GM19468 (cell line): Measurements from ENCODE around the gene MCM10.
"Not testable (repeated sequence)": the region's sequence is repeated elsewhere in the genome, so short reads cannot be mapped to it uniquely, and the experiment has no call there.

Experiments
- ATAC-seq: cut with Tn5 transposase; IDR thresholded peaks from one replicate; pipeline ENCODE4 v1.9.1; 2021; ENCODE audit warnings: mild to moderate bottlenecking, moderate library complexity, moderate number of reproducible peaks; ENCODE audit not compliant: unreplicated experiment; ENCODE audit errors: extremely low read depth

MCM10 gene

DNA sequence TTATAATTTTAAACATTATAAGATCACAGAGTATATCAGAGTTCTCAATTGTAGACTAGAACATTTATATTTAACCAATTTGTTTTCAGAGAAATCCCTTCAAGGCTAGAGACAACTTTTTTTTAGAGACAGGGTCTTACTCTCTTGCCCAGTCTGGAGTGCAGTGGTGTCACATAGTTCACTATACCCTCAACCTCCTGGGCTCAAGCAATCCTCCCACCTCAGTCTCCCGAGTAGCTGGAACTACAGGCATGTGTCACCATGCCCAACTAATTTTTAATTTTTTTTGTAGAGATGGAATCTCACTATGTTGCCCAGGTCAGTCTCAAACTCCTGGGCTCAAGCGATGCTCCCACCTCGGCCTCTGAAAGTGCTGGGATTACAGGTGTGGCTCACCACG is 57.5 kb downstream of the MCM10 start:
- ATAC-seq = no peak

DNA sequence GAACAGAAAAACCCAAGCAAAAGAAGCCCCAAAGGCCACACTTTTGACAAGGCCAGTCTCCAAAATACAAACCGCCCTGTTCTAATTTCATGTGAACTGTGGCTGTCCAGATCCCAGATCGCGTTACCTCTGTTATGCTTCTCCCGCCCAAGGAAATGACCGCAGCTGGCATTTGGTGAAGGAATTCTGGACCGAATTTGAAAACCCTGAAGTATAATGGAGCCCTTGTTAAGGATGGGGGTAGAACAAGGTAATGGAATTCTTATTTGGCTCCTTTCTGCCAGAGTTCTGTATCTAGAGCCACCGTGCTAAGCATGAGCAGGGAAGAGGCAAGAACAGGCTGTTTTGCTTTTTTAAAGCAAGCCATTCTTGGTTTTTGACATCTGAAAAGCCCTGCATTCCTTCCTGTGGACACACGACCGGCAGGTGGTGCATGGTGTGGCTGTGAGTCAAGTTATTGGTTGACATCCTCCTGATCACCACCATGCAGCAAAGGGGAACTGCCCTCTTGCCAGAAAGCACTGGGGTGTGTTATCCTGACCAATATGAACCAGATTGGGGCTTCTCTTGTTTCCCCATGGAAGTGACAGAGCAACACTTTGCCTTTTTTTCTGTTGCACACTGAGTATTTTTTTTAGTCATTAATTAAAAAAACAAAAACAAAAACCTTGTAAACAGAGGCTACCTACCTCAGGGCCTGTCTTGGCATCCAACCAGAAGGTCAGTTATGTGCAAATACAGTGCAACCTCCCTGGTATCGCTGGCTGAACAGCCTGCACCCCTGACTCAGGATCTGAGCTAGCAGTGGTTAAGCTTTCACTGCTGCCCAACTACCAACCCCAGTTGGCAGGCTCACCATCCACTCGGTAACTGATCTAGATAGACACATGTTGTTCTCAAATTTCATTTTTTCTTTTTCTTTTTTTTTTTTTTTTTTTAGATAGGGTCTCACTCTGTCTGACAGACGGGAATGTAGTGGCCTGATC is 58.6 kb downstream of the MCM10 start:
- ATAC-seq = no peak

GRCh38 chr10:13221572-13221971 is 60.2 kb downstream of the MCM10 start:
- no peak for ATAC-seq

GRCh38 chr10:13222151-13222550 is 60.8 kb downstream of the MCM10 start:
- ATAC-seq = no peak

DNA sequence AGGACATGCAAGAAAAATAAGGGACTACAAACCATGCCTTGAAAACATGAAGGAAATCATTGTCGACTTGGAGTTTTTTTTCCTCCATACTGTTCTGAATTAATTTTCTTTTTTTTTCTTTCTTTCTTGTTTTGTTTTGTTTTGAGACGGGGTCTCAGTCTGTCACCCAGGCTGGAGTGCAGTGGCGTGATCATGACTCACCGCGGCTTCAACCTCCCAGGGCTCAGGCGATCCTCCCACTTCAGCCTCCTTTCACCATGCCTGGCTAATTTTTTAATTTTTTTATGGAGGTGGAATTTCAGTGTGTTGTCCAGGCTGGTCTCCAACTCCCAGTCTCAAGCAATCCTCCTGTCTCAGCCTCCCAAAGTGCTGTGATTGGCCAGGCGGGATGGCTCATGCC is 61.2 kb downstream of the MCM10 start:
- no peak for ATAC-seq

DNA sequence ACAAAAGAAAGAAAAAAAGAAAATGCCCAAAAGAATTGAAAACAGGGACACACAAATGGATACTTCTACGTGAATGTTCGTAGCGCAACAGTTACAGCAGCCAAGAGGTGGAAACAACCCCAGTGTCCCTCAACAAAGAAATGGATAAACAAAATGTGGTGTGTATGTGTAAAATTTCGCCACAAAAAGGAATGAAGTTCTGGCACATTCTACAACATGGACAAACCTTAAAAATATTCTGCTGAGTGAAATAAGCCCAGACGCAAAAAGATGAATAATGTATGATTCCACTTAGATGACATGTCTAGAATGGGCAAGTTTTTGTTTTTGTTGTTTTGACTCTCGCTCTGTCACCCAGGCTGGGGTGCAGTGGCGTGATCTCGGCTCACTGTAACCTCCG is 61.9 kb downstream of the MCM10 start:
- no peak for ATAC-seq

GRCh38 chr10:13224210-13224995 is 63.0 kb downstream of the MCM10 start:
- ATAC-seq = no peak

- no peak for ATAC-seq
Observed at GRCh38 chr10:13225601-13226000, 64.2 kb downstream of the MCM10 start.

DNA sequence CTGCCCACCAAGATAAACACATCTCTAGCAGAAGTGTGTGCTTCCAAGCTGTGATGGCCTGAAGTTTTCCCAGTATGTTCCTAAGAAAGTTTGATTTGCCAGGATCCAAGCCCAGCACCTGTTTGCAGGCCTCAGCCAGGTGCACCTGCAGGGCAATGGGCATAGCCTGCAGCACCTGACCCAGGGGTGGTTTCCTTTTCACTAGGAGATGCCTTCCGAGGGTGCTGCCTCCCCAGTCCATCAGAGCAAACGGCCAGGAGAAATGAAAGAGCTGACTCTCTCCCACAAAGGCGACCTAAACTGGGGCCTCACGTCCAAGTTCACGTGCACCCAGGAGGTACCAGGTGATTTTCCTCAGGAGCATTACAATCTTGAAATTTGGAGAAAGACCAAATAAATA is 65.7 kb downstream of the MCM10 start:
- ATAC-seq = no peak

- no peak for ATAC-seq
Observed at GRCh38 chr10:13231190-13231589, 69.8 kb downstream of the MCM10 start.

- no peak for ATAC-seq
Observed at GRCh38 chr10:13231808-13232207, 70.5 kb downstream of the MCM10 start.

DNA sequence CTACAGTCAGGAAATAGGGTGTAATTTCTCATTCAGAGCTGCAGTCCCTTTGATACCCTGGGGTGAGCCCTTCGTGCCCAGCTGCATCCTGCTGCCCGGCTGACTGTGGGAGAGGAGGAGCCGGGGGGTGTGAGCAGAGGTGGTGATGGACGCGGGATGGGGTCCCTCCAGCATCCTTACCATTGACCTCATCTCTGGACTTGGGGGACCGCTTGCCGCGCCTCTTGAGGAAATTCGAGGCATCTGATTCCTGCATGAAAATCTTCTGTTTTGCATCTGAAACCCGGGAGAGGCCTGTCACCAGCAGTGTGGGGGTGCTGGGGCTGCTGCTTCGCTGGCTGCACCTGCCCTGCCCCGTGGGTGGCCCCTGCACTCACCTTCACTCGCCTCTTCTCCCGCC is 72.0 kb downstream of the MCM10 start:
- no peak for ATAC-seq

- ATAC-seq = no peak
Observed at GRCh38 chr10:13234172-13234571, 72.8 kb downstream of the MCM10 start, which contains the start of gene UCMA. Gene UCMA, minus strand, starts transcription at chr10:13234374. Its CDS starts 116 bp downstream, at chr10:13234258.

GRCh38 chr10:13234736-13235135 is 73.4 kb downstream of the MCM10 start:
- ATAC-seq = not testable (repeated sequence)

- no peak for ATAC-seq
Observed at GRCh38 chr10:13236638-13237037, 75.3 kb downstream of the MCM10 start.

- ATAC-seq = no peak
Observed at GRCh38 chr10:13238271-13239077, 77.1 kb downstream of the MCM10 start.

DNA sequence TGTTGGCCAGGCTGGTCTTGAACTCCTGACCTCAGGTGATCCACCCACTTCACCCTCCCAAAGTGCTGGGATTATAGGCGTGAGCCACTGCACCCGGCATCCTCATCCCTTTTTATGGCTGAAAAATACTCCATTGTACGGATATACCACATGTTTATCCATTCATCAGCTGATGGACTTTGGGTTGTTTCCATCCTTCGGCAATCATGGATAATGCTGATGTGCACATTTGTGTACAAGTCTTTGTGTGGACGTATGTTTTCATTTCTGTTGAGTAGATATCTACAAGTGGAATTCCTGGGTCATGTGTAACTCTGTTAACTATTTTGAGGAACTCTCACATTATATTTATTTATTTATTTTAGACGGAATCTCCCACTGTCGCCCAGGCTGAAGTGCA is 78.6 kb downstream of the MCM10 start:
- no peak for ATAC-seq

GRCh38 chr10:13241613-13242012 is 80.3 kb downstream of the MCM10 start:
- ATAC-seq = no peak

DNA sequence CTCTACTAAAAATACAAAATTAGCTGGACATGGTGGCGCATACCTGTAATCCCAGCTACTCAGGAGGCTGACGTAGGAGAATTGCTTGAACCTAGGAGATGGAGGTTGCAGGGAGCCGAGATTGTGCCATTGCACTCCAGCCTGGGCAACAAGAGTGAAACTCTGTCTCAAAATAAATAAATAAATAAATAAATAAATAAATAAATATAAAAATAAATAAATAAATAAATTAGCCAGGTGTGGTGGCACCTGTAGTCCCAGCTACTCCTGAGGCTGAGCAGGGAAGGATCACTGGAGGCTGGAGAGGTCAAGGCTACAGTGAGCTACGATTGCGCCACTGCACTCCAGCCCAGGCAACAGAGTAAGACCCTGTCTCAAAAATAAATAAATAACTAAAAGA is 80.9 kb downstream of the MCM10 start:
- ATAC-seq = not testable (repeated sequence)

DNA sequence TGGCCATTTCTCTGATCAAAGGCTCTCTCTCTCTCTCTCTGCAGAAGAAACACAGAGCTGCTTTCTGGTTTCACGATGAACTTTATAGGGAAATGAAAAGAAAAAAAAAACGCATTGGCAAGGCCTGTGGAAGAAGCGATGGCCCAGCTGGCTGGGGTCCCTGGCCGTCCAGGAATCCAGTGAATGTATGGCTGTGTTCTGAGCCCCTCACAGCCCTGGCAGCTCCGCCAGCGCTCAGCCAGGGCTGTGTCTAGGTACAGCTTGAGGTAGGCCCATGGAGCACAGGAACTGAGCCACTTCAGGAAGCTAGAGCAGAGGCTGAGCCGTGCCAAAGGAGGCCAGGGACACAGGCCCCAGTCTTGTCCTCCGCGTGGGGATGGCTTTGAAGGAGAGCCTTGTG is 85.9 kb downstream of the MCM10 start:
- ATAC-seq = no peak
